K562 (cell line): ENCODE data around the gene VPS41. TPM values are rescaled to one million over a fixed set of nuclear protein-coding genes. Genes with fewer than 3 reads are reported as not detected.

ENCODE experiments used
- ATAC-seq: fragments of 200-7000 bp; cut with Tn5 transposase; 3 replicates; pipeline ENCODE4 v1.9.1; 2020; ENCODE audit warnings: moderate library complexity
- BruUV-seq: library from RNA; stranded (reverse); fragments of 400-500 nt; replicated peaks from 2 replicates; lab custom pipeline; 2021; lab: Mats Ljungman, UMichigan
- CTCF ChIA-PET: fragments of 300-600 bp; formaldehyde crosslinking; extraction: SDS; loops from one replicate; lab custom pipeline; 2021; ENCODE audit warnings: low intra/inter-chr PET ratio; lab: Yijun Ruan, JAX
- POLR2A ChIA-PET: fragments of 300-600, 350-650 bp; sonication (Branson Sonifier 250); formaldehyde crosslinking; extraction: SDS; loops from one replicate; lab custom pipeline; 2021; ENCODE audit warnings: antibody characterized with exemption, inconsistent platforms; lab: Yijun Ruan, JAX
- DNase-seq, 4 experiments: peaks; one replicate each; pipeline versions ENCODE4 v3.0.0 to v3.0.0-alpha.2; 2011 to 2018; ENCODE audit warnings: low spot score in 3 of 4, mixed read lengths in 3 of 4; ENCODE audit errors: extremely low read depth in 1 of 4
- FAIRE-seq: peaks from 2 replicates; lab custom pipeline; 2011; peaks lifted over from hg19 to GRCh38; lab: Jason Lieb, UNC
- H2AFZ ChIP-seq: 2 replicates; pipeline ENCODE4 v1.6.0; 2011; ENCODE audit warnings: low read depth, low read length, control low read depth, inconsistent platforms
- H3K27ac ChIP-seq: fragments of 200-600 bp; 3 replicates; pipeline ENCODE4 v1.8.0; 2011; ENCODE audit warnings: low read depth, mild to moderate bottlenecking, control low read depth, inconsistent platforms, low read length, moderate library complexity, mixed read lengths; ENCODE audit errors: extremely low read depth
- H3K27me3 ChIP-seq, 2 experiments: fragments of 300-600 bp in 1 of 2; 2 replicates in 1 of 2; 3 replicates in 1 of 2; pipeline versions ENCODE4 v1.6.0 to v1.8.0; 2011; ENCODE audit warnings: inconsistent platforms in 2 of 2, low read length in 2 of 2, mild to moderate bottlenecking in 1 of 2, mixed read lengths in 1 of 2, moderate library complexity in 1 of 2; ENCODE audit not compliant: control insufficient read depth in 2 of 2, insufficient read depth in 2 of 2
- H3K36me3 ChIP-seq: fragments of 300-600 bp; 3 replicates; pipeline ENCODE4 v1.8.0; 2011; ENCODE audit warnings: mild to moderate bottlenecking, low read length, inconsistent platforms; ENCODE audit not compliant: control insufficient read depth, insufficient read depth
- H3K4me1 ChIP-seq, 2 experiments: fragments of 200-600 bp in 1 of 2; replicated peaks in 1 of 2; 2 replicates in 1 of 2; 3 replicates in 1 of 2; pipeline versions ENCODE4 v1.5.1 to v1.8.0; 2011; ENCODE audit warnings: inconsistent platforms in 2 of 2, low read length in 2 of 2, mild to moderate bottlenecking in 1 of 2, mixed read lengths in 1 of 2, moderate library complexity in 1 of 2; ENCODE audit not compliant: control insufficient read depth in 2 of 2, insufficient read depth in 2 of 2
- H3K4me2 ChIP-seq: 2 replicates; pipeline ENCODE4 v1.6.1; 2011; ENCODE audit warnings: low read length, control low read depth, inconsistent platforms, mixed read lengths; ENCODE audit not compliant: insufficient read depth
- H3K4me3 ChIP-seq: fragments of 200-600 bp; sonication (generic), shearing (Covaris generic); 2 replicates; pipeline ENCODE4 v1.5.1; 2016; ENCODE audit warnings: control low read depth, inconsistent platforms
- H3K79me2 ChIP-seq: fragments of 200-600 bp; 3 replicates; pipeline ENCODE4 v1.8.0; 2011; ENCODE audit warnings: low read length, inconsistent platforms; ENCODE audit not compliant: control insufficient read depth, insufficient read depth
- H3K9ac ChIP-seq, 2 experiments: 2 replicates each; pipeline versions ENCODE4 v1.6.0 to v1.6.1; 2011; ENCODE audit warnings: low read depth in 2 of 2, low read length in 2 of 2, control low read depth in 1 of 2, inconsistent platforms in 1 of 2, mild to moderate bottlenecking in 1 of 2, mixed read lengths in 1 of 2; ENCODE audit not compliant: insufficient read depth in 1 of 2
- H3K9me1 ChIP-seq: one replicate; pipeline ENCODE4 v1.6.0; 2011; ENCODE audit warnings: inconsistent platforms, mild to moderate bottlenecking, low read length, moderate library complexity; ENCODE audit not compliant: control insufficient read depth, insufficient read depth
- H3K9me3 ChIP-seq: replicated peaks from 2 replicates; pipeline ENCODE4 v1.5.1; 2011; ENCODE audit warnings: low read depth, low read length, inconsistent platforms; ENCODE audit not compliant: control insufficient read depth, insufficient read depth
- H4K20me1 ChIP-seq: replicated peaks from 2 replicates; pipeline ENCODE4 v1.6.1; 2011; ENCODE audit warnings: low read length, inconsistent platforms, mixed read lengths; ENCODE audit not compliant: control insufficient read depth, insufficient read depth
- ARNT ChIP-seq, 2 experiments: fragments of 450-650 bp; IDR thresholded peaks; 2 replicates each; pipeline ENCODE4 v1.6.1; 2016; ENCODE audit warnings: mild to moderate bottlenecking in 1 of 2
- ASH1L ChIP-seq: fragments of 450-650 bp; IDR thresholded peaks from 2 replicates; pipeline ENCODE4 v1.6.1; 2018; ENCODE audit warnings: borderline replicate concordance, mild to moderate bottlenecking, low read depth; ENCODE audit not compliant: partially characterized antibody
- CBX8 ChIP-seq: fragments of 200-600 bp; sonication (generic); IDR thresholded peaks from 2 replicates; pipeline ENCODE4 v1.6.1; 2012; ENCODE audit warnings: borderline replicate concordance, mixed run types, low read depth, mild to moderate bottlenecking, moderate library complexity, mixed read lengths, low read length, control low read depth, inconsistent platforms; ENCODE audit not compliant: poor library complexity, severe bottlenecking; ENCODE audit errors: extremely low read depth
- EWSR1 ChIP-seq: fragments of 450-650 bp; IDR thresholded peaks from 2 replicates; pipeline ENCODE4 v1.6.1; 2018; ENCODE audit warnings: borderline replicate concordance, mild to moderate bottlenecking, low read depth, moderate library complexity; ENCODE audit not compliant: partially characterized antibody
- JUN ChIP-seq, 2 experiments: sonication (generic) in 1 of 2; formaldehyde crosslinking in 1 of 2; IDR thresholded peaks; 2 replicates each; pipeline versions ENCODE4 v1.6.1 to v1.8.0; 2012 to 2022; ENCODE audit warnings: borderline replicate concordance in 2 of 2, mild to moderate bottlenecking in 2 of 2, improper control_type of control experiment in 1 of 2, low read depth in 1 of 2, low read length in 1 of 2, missing genetic modification reagents in 1 of 2
- MYBL2 ChIP-seq, 2 experiments: fragments of 450-650 bp in 1 of 2; sonication (generic) in 1 of 2; formaldehyde crosslinking in 1 of 2; IDR thresholded peaks; 2 replicates each; pipeline versions ENCODE4 v1.6.1 to v1.8.1; 2017 to 2022; ENCODE audit warnings: borderline replicate concordance in 1 of 2, inconsistent platforms in 1 of 2, low read depth in 1 of 2, mild to moderate bottlenecking in 1 of 2, missing genetic modification reagents in 1 of 2, moderate library complexity in 1 of 2
- PCBP1 ChIP-seq: fragments of 200-400 bp; formaldehyde crosslinking; IDR thresholded peaks from 2 replicates; pipeline ENCODE4 v1.6.1; 2018; ENCODE audit warnings: mild to moderate bottlenecking, low read depth, low read length; ENCODE audit not compliant: poor library complexity, severe bottlenecking
- TRIM28 ChIP-seq: fragments of 450-650 bp; IDR thresholded peaks from 2 replicates; pipeline ENCODE4 v1.6.1; 2017
- ZFP91 ChIP-seq: sonication (generic); formaldehyde crosslinking; IDR thresholded peaks from 2 replicates; pipeline ENCODE4 v1.8.0; 2022; ENCODE audit warnings: mild to moderate bottlenecking, missing genetic modification reagents
- ZNF133 ChIP-seq: fragments of 250-450 bp; sonication (Bioruptor Pico); IDR thresholded peaks from 2 replicates; pipeline ENCODE4 v1.4.0; 2020; ENCODE audit warnings: mild to moderate bottlenecking
- ZNF140 ChIP-seq: fragments of 250-450 bp; sonication (Bioruptor Pico); IDR thresholded peaks from 2 replicates; pipeline ENCODE4 v1.8.0; 2021; ENCODE audit warnings: moderate library complexity, mild to moderate bottlenecking, inconsistent platforms
- ZNF41 ChIP-seq: fragments of 250-450 bp; sonication (Bioruptor Pico); conservative IDR thresholded peaks from 2 replicates; pipeline ENCODE4 v1.4.0; 2020; ENCODE audit warnings: mild to moderate bottlenecking
- WGBS: fragments of 100-300 bp; shearing (Covaris generic); methylation state at CpG from one replicate; pipeline ENCODE4 v1.1.6; 2016; ENCODE audit warnings: low coverage, mixed read lengths; ENCODE audit not compliant: insufficient coverage; ENCODE audit errors: missing lambda C conversion rate; 5-methylcytosine and 5-hydroxymethylcytosine counted together
- in situ Hi-C: fragments of 300-500 bp; cut with MboI; formaldehyde crosslinking; loops from 4 replicates; pipeline ENCODE4 v1.15.0; 2018; ENCODE audit warnings: inconsistent platforms, mixed read lengths
- intact Hi-C: fragments of 100-400 bp; cut with micrococcal nuclease; formaldehyde crosslinking; loops from 2 replicates; pipeline ENCODE4 v1.14.2; 2022
- polyA plus RNA-seq, 8 experiments: library from polyadenylated mRNA; depleted of rRNA in 4 of 8; stranded (reverse) in 5 of 8; unstranded in 3 of 8; fragments of >200 nt; fragmentation: Nextera tagmentation in 2 of 8; fragmentation: Illumina TruSeq in 1 of 8; extraction: Ambion mirVana in 2 of 8; extraction: Trizol in 1 of 8; gene quantifications; 2 replicates each; pipeline versions ENCODE4 v1.2.1 to v1.2.3, GENCODE V29; 2011 to 2014; ENCODE audit warnings: inconsistent platforms in 1 of 8, missing spikeins in 1 of 8
- total RNA-seq, 7 experiments: library from RNA; depleted of rRNA in 6 of 7; stranded (reverse); fragments of >200 nt in 6 of 7; fragmentation: Illumina TruSeq in 2 of 7; extraction: Trizol in 2 of 7; gene quantifications; 2 replicates each; pipeline versions ENCODE4 v1.2.1 to v1.2.3, GENCODE V29; 2011 to 2021; ENCODE audit warnings: low replicate concordance in 1 of 7
- TF ChIP-seq, protein P1 (sequence below): fragments of 250-450 bp; sonication (Bioruptor Pico); IDR thresholded peaks from 2 replicates; pipeline ENCODE4 v1.6.1; 2021; ENCODE audit warnings: mild to moderate bottlenecking
- TF ChIP-seq, protein P2 (sequence below): fragments of 450-650 bp; formaldehyde crosslinking; IDR thresholded peaks from 2 replicates; pipeline ENCODE4 v1.4.0; 2020; ENCODE audit warnings: mild to moderate bottlenecking, mixed read lengths

The VPS41 gene
- total and polyA plus RNA-seq, 9 of the 15 experiments (the other 6 are each of a cell fraction or from before 2014, with no cell fraction given): 17.7 to 46.8 (median 32.1) TPM

- Histone ChIP-seq H3K9me3 (no peaks in the 10 kb centered on the region), H3K9ac (no peak overlapping the region), H3K36me3 (no peaks in the 10 kb centered on the region), H3K27me3 (peaks cover 11 to 17% of the 10 kb centered on the region in 2 experiments; a peak in 4 of 5 replicates), H3K4me1 (no peaks in the 10 kb centered on the region), H3K79me2 (no peaks in the 10 kb centered on the region), H3K27ac (no peak overlapping the region), H3K9me1 (no peaks in the 10 kb centered on the region), H2AFZ (no peak overlapping the region), H3K4me3 (no peak overlapping the region), H3K4me2 (no peak overlapping the region), H4K20me1 (no peaks in the 10 kb centered on the region)
- intact Hi-C loops (no loop called here), in situ Hi-C loops (no loop called here)
- CTCF ChIA-PET: no interaction called here
- 5% methylated on average over 6 of the region's 6 CpGs for WGBS
- POLR2A ChIA-PET: interaction anchor here (0.5 kb wide), 1 partner anchor 9 kb away, joined by 3 read pairs; no protein-coding TSS in a partner anchor
- no TSS peak for BruUV-seq
- DNase-seq: no peak
- FAIRE-seq: no peak
- ATAC-seq: no peak
- no peak for TF ChIP-seq JUN (IDR thresholded peaks at IDR 0.05; ENCODE audit: borderline replicate concordance, low read depth, low read length)
- TF ChIP-seq JUN (CRISPR knock-in tag; IDR thresholded peaks at IDR 0.05; ENCODE audit: borderline replicate concordance): no peak
- TF ChIP-seq, protein P1, sequence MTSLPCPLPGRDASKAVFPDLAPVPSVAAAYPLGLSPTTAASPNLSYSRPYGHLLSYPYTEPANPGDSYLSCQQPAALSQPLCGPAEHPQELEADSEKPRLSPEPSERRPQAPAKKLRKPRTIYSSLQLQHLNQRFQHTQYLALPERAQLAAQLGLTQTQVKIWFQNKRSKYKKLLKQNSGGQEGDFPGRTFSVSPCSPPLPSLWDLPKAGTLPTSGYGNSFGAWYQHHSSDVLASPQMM: no peak
- no peak for TF ChIP-seq ZNF133
- TF ChIP-seq, protein P2, sequence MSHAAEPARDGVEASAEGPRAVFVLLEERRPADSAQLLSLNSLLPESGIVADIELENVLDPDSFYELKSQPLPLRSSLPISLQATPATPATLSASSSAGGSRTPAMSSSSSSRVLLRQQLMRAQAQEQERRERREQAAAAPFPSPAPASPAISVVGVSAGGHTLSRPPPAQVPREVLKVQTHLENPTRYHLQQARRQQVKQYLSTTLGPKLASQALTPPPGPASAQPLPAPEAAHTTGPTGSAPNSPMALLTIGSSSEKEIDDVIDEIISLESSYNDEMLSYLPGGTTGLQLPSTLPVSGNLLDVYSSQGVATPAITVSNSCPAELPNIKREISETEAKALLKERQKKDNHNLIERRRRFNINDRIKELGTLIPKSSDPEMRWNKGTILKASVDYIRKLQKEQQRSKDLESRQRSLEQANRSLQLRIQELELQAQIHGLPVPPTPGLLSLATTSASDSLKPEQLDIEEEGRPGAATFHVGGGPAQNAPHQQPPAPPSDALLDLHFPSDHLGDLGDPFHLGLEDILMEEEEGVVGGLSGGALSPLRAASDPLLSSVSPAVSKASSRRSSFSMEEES: no peak
- no peak for TF ChIP-seq ZNF41 (CRISPR knock-in tag)
- no peak for TF ChIP-seq CBX8
- no peak for TF ChIP-seq TRIM28
- TF ChIP-seq ZFP91: no peak
- no peak for TF ChIP-seq EWSR1
- no peak for TF ChIP-seq MYBL2 (IDR thresholded peaks at IDR 0.05; ENCODE audit: low read depth)
- TF ChIP-seq MYBL2 (CRISPR knock-in tag; IDR thresholded peaks at IDR 0.05; ENCODE audit: borderline replicate concordance): no peak
- no peak for TF ChIP-seq ASH1L
- no peak for TF ChIP-seq ZNF140
- no peak for TF ChIP-seq PCBP1
- TF ChIP-seq ARNT (IDR thresholded peaks at IDR 0.05): no peak
Observed at GRCh38 chr7:38951213-38951612, 42.2 kb upstream of the VPS41 start.
